ENCODE data around the gene RUNX1. TPM values are rescaled to one million over a fixed set of nuclear protein-coding genes. Genes with fewer than 3 reads are reported as not detected.

Gene RUNX1
- total RNA-seq, 2 experiments from 2014 or later = 49.5 to 58.8 TPM

DNA sequence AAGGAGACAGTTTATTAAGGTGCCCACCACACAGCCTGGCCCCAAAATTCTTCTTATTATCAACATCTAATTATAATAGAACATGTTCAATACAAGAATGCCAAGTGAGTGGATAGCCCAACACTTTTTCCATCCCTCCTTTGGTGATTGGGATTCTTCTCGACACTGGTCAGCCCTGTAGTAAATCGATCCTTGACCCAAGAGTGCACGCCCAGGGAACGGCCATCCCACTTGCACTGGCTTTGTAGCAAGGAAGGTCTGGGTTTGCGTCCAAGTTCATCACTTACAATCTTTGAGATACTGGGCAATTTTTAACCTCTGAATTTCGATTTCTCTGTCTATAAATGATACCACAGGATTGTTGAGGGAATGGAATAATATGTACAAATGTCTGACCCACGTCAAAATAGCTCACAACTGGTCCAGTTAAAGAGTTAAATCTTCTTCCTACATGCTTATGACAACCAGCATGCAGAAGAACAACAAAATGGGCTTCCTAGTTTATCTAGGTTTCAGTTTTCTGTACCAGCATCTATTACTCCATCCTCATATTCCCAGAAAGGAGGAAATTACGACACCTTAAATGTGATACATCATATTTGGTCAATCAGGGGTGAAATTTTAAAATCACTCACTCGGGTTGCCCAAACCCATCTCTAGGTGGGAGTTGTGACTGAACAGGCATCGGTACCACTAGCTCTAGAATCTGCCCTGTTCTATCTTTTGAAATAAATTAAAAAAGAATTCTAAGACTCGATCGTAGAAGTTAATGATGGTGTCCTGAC lies 218.5 kb downstream of the RUNX1 start:
- Mint-ChIP-seq H3K9me3 (ENCODE audit: low read depth) (peaks cover 2% of the 10 kb centered on the region), H3K27ac (no peak overlapping the region), H3K4me1 (peaks cover 10% of the 10 kb centered on the region), H3K36me3 (ENCODE audit: low read depth) (peaks cover 91% of the 10 kb centered on the region), H3K4me3 (no peak overlapping the region), H3K27me3 (no peaks in the 10 kb centered on the region)
- no peak for ATAC-seq
- no peak for DNase-seq
- intact Hi-C loops (cut with DNase I, micrococcal nuclease) = no loop called here
- ChIA-PET POLR2A (no interaction called here), CTCF (no interaction called here)

- ChIA-PET CTCF (no interaction called here), POLR2A (no interaction called here)
- H3K27ac Mint-ChIP-seq = no peak overlapping the region
- H3K9me3 Mint-ChIP-seq (ENCODE audit: low read depth) = peaks cover 2% of the 10 kb centered on the region
- intact Hi-C loops (cut with DNase I, micrococcal nuclease) = no loop called here
- ATAC-seq (no peak), DNase-seq (no peak)
- peaks cover 89% of the 10 kb centered on the region for H3K36me3 Mint-ChIP-seq (ENCODE audit: low read depth)
- H3K4me3 Mint-ChIP-seq = no peak overlapping the region
- no peaks in the 10 kb centered on the region for H3K4me1 Mint-ChIP-seq
- no peaks in the 10 kb centered on the region for H3K27me3 Mint-ChIP-seq
Observed at GRCh38 chr21:34827445-34828235, 221.5 kb downstream of the RUNX1 start.

GRCh38 chr21:34826836-34827235 lies 222.3 kb downstream of the RUNX1 start:
- Mint-ChIP-seq H3K4me1 (no peaks in the 10 kb centered on the region), H3K9me3 (ENCODE audit: low read depth) (peaks cover 2% of the 10 kb centered on the region), H3K27me3 (no peaks in the 10 kb centered on the region), H3K36me3 (ENCODE audit: low read depth) (peaks cover 83% of the 10 kb centered on the region), H3K4me3 (no peak overlapping the region), H3K27ac (no peak overlapping the region)
- intact Hi-C loops (cut with DNase I, micrococcal nuclease) = no loop called here
- CTCF ChIA-PET = no interaction called here
- DNase-seq (no peak), ATAC-seq (no peak)
- POLR2A ChIA-PET = no interaction called here

DNA sequence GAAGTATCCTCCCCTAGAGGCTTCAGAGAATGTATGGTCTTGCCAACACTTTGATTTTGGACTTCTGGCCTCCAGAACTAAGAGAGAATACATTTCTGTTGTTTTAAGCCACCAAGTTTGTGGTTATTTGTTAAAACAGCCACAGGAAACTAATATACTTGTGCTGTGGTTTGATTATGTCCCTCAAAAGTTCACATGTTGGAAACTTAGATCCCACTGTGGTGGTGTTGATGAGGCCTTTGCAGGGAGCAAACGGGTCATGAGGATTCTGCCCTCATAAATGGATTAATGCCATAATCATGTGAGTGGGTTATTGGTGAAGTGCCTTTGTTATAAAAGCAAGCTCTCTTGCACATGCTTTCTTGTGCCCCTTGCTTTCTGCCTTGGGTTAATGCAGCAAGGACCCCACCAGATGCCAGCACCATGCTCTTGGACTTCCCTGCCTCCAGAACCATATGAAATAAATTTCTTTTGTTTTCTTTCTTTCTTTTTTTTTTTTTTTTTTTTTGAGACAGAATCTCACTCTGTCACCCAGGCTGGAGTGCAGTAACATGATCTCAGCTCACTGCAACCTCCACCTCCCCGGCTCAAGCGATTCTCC lies 223.1 kb downstream of the RUNX1 start:
- intact Hi-C loops (cut with DNase I, micrococcal nuclease) = no loop called here
- H3K27ac Mint-ChIP-seq = no peak overlapping the region
- POLR2A ChIA-PET = interaction anchor here (0.6 kb wide), 2 partner anchors 8 to 38 kb away, joined by 3 to 8 read pairs; no protein-coding TSS in a partner anchor

GRCh38 chr21:34825101-34825500 lies 224.0 kb downstream of the RUNX1 start:
- ChIA-PET CTCF (interaction anchor here (0.5 to 1.5 kb wide), 3 partner anchors 17 to 1409 kb away, joined by 3 read pairs; no protein-coding TSS in a partner anchor), POLR2A (no interaction called here)
- no peak for DNase-seq
- no peak for ATAC-seq
- no peak overlapping the region for H3K4me3 Mint-ChIP-seq
- no peaks in the 10 kb centered on the region for H3K4me1 Mint-ChIP-seq
- peaks cover 74% of the 10 kb centered on the region for H3K36me3 Mint-ChIP-seq (ENCODE audit: low read depth)
- H3K27ac Mint-ChIP-seq = no peak overlapping the region
- H3K9me3 Mint-ChIP-seq (ENCODE audit: low read depth) = peaks cover 2% of the 10 kb centered on the region
- intact Hi-C loops (cut with DNase I, micrococcal nuclease) = no loop called here
- H3K27me3 Mint-ChIP-seq = no peaks in the 10 kb centered on the region

More for the DNA sequence above, 223.1 kb downstream of the RUNX1 start:
- peaks cover 80% of the 10 kb centered on the region for H3K36me3 Mint-ChIP-seq (ENCODE audit: low read depth)
- H3K9me3 Mint-ChIP-seq (ENCODE audit: low read depth) = peaks cover 2% of the 10 kb centered on the region
- no peak for DNase-seq
- no peaks in the 10 kb centered on the region for H3K27me3 Mint-ChIP-seq
- H3K4me3 Mint-ChIP-seq = no peak overlapping the region
- H3K4me1 Mint-ChIP-seq = no peaks in the 10 kb centered on the region
- no peak for ATAC-seq
- CTCF ChIA-PET = interaction anchor here (1.5 kb wide), 1 partner anchor 18 kb away, joined by 3 read pairs; no protein-coding TSS in a partner anchor

- no peaks in the 10 kb centered on the region for H3K27me3 Mint-ChIP-seq
- DNase-seq = no peak
Observed at GRCh38 chr21:34824314-34824713, 224.8 kb downstream of the RUNX1 start.

DNA sequence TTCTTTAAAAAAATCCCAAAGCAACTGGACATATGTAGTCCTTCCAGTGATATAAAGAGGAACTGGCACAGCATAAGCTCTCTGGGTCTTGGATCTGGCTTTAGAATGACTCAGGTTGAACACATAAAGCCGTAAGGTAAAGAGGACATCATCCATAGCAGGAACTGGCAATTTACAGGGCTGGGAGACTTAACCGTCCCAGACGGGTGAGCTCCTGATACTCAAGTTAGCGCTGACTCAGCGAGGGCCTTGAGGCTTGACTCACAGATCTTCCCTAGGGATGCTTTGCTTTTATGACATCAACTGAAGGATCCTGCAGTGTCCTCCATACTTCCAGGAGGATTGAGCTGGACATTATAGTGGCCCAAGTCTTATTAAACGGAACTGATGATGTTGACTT lies 226.2 kb downstream of the RUNX1 start:
- ATAC-seq = no peak
- H3K27ac Mint-ChIP-seq = no peak overlapping the region

More at GRCh38 chr21:34824314-34824713, 224.8 kb downstream of the RUNX1 start:
- Mint-ChIP-seq H3K4me1 (no peaks in the 10 kb centered on the region), H3K4me3 (no peak overlapping the region), H3K9me3 (ENCODE audit: low read depth) (peaks cover 2% of the 10 kb centered on the region), H3K36me3 (ENCODE audit: low read depth) (peaks cover 66% of the 10 kb centered on the region), H3K27ac (peak overlapping the region; percentile 53)
- intact Hi-C loops (cut with DNase I, micrococcal nuclease) = no loop called here
- CTCF ChIA-PET = no interaction called here
- POLR2A ChIA-PET = no interaction called here
- ATAC-seq = no peak

GRCh38 chr21:34822168-34822567 lies 226.9 kb downstream of the RUNX1 start:
- no peaks in the 10 kb centered on the region for H3K27me3 Mint-ChIP-seq
- peaks cover 1% of the 10 kb centered on the region for H3K9me3 Mint-ChIP-seq (ENCODE audit: low read depth)
- ChIA-PET CTCF (interaction anchor here (1.4 kb wide), 1 partner anchor 9 kb away, joined by 4 read pairs; no protein-coding TSS in a partner anchor), POLR2A (no interaction called here)
- DNase-seq (no peak), ATAC-seq (no peak)
- intact Hi-C loops (cut with DNase I, micrococcal nuclease) = no loop called here
- H3K36me3 Mint-ChIP-seq (ENCODE audit: low read depth) = peaks cover 66% of the 10 kb centered on the region
- H3K4me1 Mint-ChIP-seq = peaks cover 3% of the 10 kb centered on the region
- H3K4me3 Mint-ChIP-seq = no peak overlapping the region
- no peak overlapping the region for H3K27ac Mint-ChIP-seq

More for the DNA sequence above, 226.2 kb downstream of the RUNX1 start:
- Mint-ChIP-seq H3K9me3 (ENCODE audit: low read depth) (peaks cover 2% of the 10 kb centered on the region), H3K27me3 (no peaks in the 10 kb centered on the region), H3K36me3 (ENCODE audit: low read depth) (peaks cover 67% of the 10 kb centered on the region), H3K4me3 (no peak overlapping the region), H3K4me1 (peaks cover 3% of the 10 kb centered on the region)
- intact Hi-C loops (cut with DNase I, micrococcal nuclease) = no loop called here
- no peak for DNase-seq
- ChIA-PET POLR2A (no interaction called here), CTCF (interaction anchor here (1.4 kb wide), 1 partner anchor 10 kb away, joined by 4 read pairs; no protein-coding TSS in a partner anchor)

GRCh38 chr21:34821717-34822116 lies 227.4 kb downstream of the RUNX1 start:
- peak overlapping the region; percentile 8 for H3K27ac Mint-ChIP-seq
- no peaks in the 10 kb centered on the region for H3K9me3 Mint-ChIP-seq (ENCODE audit: low read depth)
- no peak overlapping the region for H3K4me3 Mint-ChIP-seq
- H3K36me3 Mint-ChIP-seq (ENCODE audit: low read depth) = peaks cover 63% of the 10 kb centered on the region
- no peaks in the 10 kb centered on the region for H3K27me3 Mint-ChIP-seq
- POLR2A ChIA-PET = no interaction called here
- intact Hi-C loops (cut with DNase I, micrococcal nuclease) = no loop called here
- ATAC-seq = no peak
- no peak for DNase-seq
- CTCF ChIA-PET = no interaction called here
- peaks cover 3% of the 10 kb centered on the region for H3K4me1 Mint-ChIP-seq

GRCh38 chr21:34820051-34820450 lies 229.1 kb downstream of the RUNX1 start:
- no peak overlapping the region for H3K4me3 Mint-ChIP-seq
- peaks cover 61% of the 10 kb centered on the region for H3K36me3 Mint-ChIP-seq (ENCODE audit: low read depth)
- H3K27me3 Mint-ChIP-seq = no peaks in the 10 kb centered on the region
- DNase-seq (no peak), ATAC-seq (no peak)
- peaks cover 18% of the 10 kb centered on the region for H3K4me1 Mint-ChIP-seq
- intact Hi-C loops (cut with DNase I, micrococcal nuclease) = no loop called here
- H3K9me3 Mint-ChIP-seq (ENCODE audit: low read depth) = no peaks in the 10 kb centered on the region
- ChIA-PET CTCF (interaction anchor here (1.2 kb wide), 1 partner anchor 10 kb away, joined by 5 read pairs; no protein-coding TSS in a partner anchor), POLR2A (no interaction called here)
- no peak overlapping the region for H3K27ac Mint-ChIP-seq

DNA sequence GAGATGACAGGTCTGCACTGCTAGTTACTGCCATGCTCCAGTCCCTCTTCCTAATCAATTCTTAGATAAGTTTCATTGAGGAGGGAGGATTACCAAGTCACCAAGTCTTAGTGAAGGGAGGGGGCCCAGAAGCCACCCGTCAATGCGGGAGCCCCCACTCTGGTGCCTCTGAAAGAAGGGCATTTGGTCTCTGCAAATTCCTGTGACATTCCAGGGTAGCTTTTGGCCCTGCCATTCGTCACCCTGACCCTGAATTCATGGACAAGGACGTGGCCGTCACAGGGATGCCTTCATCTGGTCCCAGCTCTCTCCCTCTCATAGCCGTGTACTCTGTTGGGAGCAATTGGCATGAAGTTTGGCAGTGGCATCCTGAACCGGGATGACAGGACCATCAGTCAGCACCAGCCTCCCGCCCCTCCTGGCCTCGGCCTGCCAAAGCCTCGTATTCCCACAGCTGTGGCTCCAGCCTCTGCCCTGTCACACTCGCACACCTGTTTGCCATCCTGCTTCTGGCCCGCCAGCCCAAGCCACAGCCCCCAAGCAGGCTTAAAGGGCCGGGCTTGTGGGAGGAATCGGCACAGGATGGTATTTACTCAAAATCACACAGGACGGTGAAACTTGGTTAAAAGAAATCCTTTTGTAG lies 229.6 kb downstream of the RUNX1 start:
- ChIA-PET POLR2A (no interaction called here), CTCF (interaction anchor here (1.2 kb wide), 1 partner anchor 10 kb away, joined by 5 read pairs; no protein-coding TSS in a partner anchor)

More for the DNA sequence above, 229.6 kb downstream of the RUNX1 start:
- H3K4me3 Mint-ChIP-seq = no peak overlapping the region
- H3K27ac Mint-ChIP-seq = peak overlapping the region; percentile 57
- H3K4me1 Mint-ChIP-seq = peaks cover 23% of the 10 kb centered on the region
- no peaks in the 10 kb centered on the region for H3K27me3 Mint-ChIP-seq
- ATAC-seq (no peak), DNase-seq (no peak)
- intact Hi-C loops (cut with DNase I, micrococcal nuclease) = no loop called here
- no peaks in the 10 kb centered on the region for H3K9me3 Mint-ChIP-seq (ENCODE audit: low read depth)
- peaks cover 62% of the 10 kb centered on the region for H3K36me3 Mint-ChIP-seq (ENCODE audit: low read depth)

All from activated CD4-positive, alpha-beta T cell treated with anti-CD3 and anti-CD28 coated beads for 36 hours (primary cell).